ENCODE measurements around the gene SRRM5.
"Not testable (repeated sequence)": the region's sequence is repeated elsewhere in the genome, so short reads cannot be mapped to it uniquely, and the experiment has no call there.

The SRRM5 gene

DNA sequence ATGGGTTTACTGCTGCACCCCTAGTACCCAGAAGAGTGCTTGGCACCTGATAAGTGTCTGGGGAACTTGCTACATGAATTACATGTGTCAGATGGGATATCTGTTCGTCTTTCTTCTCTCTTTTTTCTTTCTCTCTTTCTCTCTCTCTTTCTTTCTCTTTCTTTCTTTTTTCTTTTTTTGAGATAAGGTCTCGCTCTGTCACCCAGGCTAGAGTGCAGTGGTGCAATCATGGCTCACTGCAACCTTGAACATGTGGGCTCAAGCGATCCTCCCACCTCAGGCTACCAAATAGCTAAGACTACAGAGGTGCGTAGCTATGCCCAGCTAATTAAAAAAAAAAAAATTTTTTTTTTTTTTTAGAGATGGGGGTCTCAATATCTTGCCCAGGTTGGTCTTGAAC is 21.6 kb downstream of the SRRM5 start:
- Mint-ChIP-seq H3K4me1 (ENCODE audit: low read depth) (no peaks in the 10 kb centered on the region), H3K27ac (no peak overlapping the region)

DNA sequence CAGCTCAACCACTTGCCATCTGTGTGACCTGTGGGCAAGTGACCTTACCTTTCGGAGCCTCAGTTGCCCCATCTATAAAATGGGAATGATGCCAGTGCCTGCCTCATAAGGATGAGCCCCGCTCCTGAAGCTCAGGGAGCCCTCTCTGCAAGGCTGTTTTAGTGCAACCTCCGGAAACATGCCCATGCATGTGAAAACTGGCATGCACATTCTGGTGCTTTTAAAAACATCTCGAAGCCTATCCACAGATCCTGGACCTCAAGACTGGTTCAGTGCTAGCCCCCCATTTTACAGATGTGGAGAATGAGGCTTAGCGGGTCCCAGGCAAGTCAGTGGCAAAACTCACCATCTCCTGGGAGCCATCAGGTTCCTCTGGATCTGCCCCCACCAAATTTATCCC is 22.2 kb downstream of the SRRM5 start:
- H3K27me3 Mint-ChIP-seq (ENCODE audit: low read depth), result peaks cover 30% of the 10 kb centered on the region
- no peaks in the 10 kb centered on the region for H3K9me3 Mint-ChIP-seq
- no peak for DNase-seq (ENCODE audit: low spot score)
- no peak overlapping the region for H3K4me3 Mint-ChIP-seq
- peaks cover 4% of the 10 kb centered on the region for H3K4me1 Mint-ChIP-seq (ENCODE audit: low read depth)
- H3K27ac Mint-ChIP-seq, result no peak overlapping the region
- H3K36me3 Mint-ChIP-seq (ENCODE audit: low read depth), result no peaks in the 10 kb centered on the region

More for the DNA sequence above, 21.6 kb downstream of the SRRM5 start:
- Mint-ChIP-seq H3K4me3 (no peak overlapping the region), H3K36me3 (ENCODE audit: low read depth) (no peaks in the 10 kb centered on the region), H3K9me3 (no peaks in the 10 kb centered on the region), H3K27me3 (ENCODE audit: low read depth) (peaks cover 25% of the 10 kb centered on the region)
- no peak for DNase-seq (ENCODE audit: low spot score)

DNA sequence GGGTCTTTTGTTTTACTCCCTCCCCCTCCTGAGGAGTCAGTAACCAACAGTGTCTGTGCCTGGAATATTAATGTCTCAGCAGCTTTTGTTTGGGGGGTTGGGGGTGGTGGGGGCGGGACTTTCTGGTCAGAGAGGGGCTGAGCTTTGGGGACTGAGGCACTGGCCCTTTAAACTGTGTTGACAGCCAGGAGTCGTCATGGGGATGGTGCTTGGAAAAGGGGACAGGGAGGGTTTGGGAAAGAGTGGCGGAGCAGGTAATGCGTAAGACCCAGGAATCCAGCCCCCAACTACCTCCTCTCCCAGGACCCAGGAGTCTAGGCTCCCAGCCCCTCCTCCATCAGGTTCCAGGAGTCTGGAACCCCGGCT is 22.6 kb downstream of the SRRM5 start:
- no peaks in the 10 kb centered on the region for H3K9me3 Mint-ChIP-seq
- H3K4me1 Mint-ChIP-seq (ENCODE audit: low read depth), result peaks cover 5% of the 10 kb centered on the region
- no peak overlapping the region for H3K4me3 Mint-ChIP-seq
- no peak for DNase-seq (ENCODE audit: low spot score)
- H3K27ac Mint-ChIP-seq, result no peak overlapping the region
- H3K27me3 Mint-ChIP-seq (ENCODE audit: low read depth), result peaks cover 32% of the 10 kb centered on the region
- no peaks in the 10 kb centered on the region for H3K36me3 Mint-ChIP-seq (ENCODE audit: low read depth)

DNA sequence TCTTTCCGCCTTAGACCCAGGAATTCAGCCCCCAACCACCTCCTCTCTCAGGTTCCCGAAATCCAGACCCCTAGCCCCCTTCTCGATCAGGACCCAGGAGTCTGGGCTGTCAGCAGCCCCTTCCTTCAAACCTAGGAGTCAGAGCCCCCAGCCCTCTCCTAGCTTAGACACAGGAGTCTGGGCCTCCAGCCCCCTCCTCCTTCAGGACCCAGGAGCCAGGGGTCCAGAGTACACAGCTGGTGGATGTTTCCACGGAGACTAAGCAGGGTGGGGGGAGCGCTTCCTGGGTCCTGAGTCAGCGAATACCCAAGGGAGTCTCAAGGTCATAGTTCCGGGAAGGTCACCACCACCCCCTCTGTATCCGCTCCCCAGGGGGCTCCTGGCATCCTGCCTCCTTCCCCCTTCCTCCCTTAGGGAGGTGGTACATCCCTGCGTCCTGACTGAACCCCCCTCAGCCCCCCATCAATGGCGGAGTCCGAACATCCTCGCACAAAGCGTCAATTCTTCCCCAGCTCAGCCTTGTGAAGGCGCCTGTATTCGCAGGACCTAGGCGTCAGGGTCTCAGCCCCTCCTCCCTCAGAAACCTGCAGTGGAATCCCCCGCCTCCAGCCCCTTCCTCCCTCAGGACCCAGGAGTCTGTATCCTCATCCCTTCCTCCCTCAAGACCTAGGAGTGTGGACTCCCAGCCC is 23.1 kb downstream of the SRRM5 start:
- no peaks in the 10 kb centered on the region for H3K36me3 Mint-ChIP-seq (ENCODE audit: low read depth)

DNA sequence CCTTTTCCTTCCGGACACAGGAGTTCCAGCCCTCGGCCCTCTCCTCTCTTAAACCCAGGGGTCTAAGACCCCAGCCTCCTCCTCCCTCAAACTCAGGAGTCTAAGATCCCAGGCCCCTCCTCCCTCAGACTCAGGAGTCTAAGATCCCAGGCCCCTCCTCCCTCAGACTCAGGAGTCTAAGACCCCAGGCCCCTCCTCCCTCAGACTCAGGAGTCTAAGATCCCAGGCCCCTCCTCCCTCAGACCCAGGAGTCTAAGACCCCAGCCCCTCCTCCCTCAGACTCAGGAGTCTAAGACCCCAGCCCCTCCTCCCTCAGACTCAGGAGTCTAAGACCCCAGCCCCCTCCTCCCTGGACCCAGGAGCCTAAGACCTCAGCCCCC is 23.7 kb downstream of the SRRM5 start:
- not testable (repeated sequence) for H3K4me3 Mint-ChIP-seq; DNase-seq (ENCODE audit: low spot score); H3K4me1 Mint-ChIP-seq (ENCODE audit: low read depth); H3K27ac Mint-ChIP-seq; H3K36me3 Mint-ChIP-seq (ENCODE audit: low read depth); H3K9me3 Mint-ChIP-seq
- H3K27me3 Mint-ChIP-seq (ENCODE audit: low read depth), result peaks cover 39% of the 10 kb centered on the region

More for the DNA sequence above, 23.1 kb downstream of the SRRM5 start:
- no peak for DNase-seq (ENCODE audit: low spot score)
- H3K4me1 Mint-ChIP-seq (ENCODE audit: low read depth), result peaks cover 5% of the 10 kb centered on the region
- H3K27me3 Mint-ChIP-seq (ENCODE audit: low read depth), result peaks cover 34% of the 10 kb centered on the region
- no peak overlapping the region for H3K27ac Mint-ChIP-seq
- no peak overlapping the region for H3K4me3 Mint-ChIP-seq
- no peaks in the 10 kb centered on the region for H3K9me3 Mint-ChIP-seq

DNA sequence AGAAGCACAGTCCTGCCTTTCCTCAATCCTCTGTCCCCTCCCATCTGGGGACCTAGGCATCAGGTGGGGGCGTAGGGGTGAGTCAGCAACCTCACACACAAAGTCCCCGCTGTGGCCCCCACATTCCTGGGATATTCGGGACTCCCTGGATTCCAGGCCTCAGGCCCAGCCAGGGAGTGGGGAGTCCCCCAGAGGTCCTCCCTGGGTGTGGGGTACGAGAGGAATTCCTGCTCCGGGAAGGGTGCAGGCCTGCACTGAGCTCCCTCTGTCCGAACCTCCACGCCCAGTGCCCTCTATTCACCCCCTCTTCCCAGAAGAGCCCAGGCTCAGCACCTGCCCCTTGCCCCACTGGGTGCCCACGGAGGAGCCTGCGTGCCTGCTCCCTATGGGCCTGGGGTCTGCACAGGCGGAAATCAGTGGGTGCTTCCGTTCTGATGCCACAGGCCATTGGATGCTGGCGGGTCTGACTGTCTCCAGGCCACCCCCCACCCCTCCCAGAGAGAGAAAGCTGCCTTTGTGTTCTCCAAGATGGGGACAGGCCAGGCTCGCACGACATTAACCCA is 24.3 kb downstream of the SRRM5 start:
- Mint-ChIP-seq H3K4me3 (no peak overlapping the region), H3K27ac (no peak overlapping the region), H3K4me1 (ENCODE audit: low read depth) (peaks cover 6% of the 10 kb centered on the region), H3K9me3 (no peaks in the 10 kb centered on the region), H3K36me3 (ENCODE audit: low read depth) (no peaks in the 10 kb centered on the region), H3K27me3 (ENCODE audit: low read depth) (peaks cover 44% of the 10 kb centered on the region)
- DNase-seq (ENCODE audit: low spot score), result no peak

DNA sequence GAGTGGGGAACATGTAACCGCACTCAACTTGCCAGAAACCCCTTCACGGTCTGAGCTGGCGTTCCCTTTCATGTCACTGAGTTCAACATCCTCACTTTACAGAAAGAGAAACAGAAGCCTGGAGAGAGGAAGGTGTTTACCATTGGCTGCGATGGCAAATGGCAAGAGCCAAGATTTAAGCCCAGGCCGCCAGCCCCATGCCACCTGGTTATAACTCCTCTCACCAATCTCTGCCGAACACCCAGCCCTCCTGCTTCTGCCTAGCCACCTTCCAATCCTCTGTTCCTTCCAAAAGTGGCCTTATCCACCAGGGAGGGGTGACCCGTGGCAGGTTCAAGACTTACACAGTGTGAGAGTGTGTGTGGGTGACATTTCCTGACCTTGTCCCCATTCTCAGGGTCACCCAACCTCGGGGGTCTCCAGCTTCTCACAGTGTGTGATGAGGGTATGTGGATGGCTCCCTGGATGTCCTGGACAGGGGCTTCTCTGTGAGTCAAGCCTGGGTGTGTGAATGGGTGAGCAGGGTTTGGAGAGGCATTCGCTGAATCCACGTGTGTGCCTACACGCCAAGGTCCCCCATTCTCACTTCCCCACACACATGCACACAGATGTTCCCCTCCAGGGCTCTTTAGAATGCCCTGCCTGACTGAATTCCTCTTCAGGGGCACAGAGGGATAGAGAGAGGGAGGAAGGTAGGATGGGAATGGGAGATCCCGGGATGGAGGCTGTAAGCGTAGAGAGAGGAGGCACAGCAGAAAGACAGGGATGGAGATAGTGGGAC is 26.5 kb downstream of the SRRM5 start:
- peaks cover 47% of the 10 kb centered on the region for H3K27me3 Mint-ChIP-seq (ENCODE audit: low read depth)
- peak overlapping the region; percentile 75 for H3K4me3 Mint-ChIP-seq
- no peak for DNase-seq (ENCODE audit: low spot score)
- no peak overlapping the region for H3K27ac Mint-ChIP-seq
- no peaks in the 10 kb centered on the region for H3K9me3 Mint-ChIP-seq
- no peaks in the 10 kb centered on the region for H3K36me3 Mint-ChIP-seq (ENCODE audit: low read depth)
- peaks cover 6% of the 10 kb centered on the region for H3K4me1 Mint-ChIP-seq (ENCODE audit: low read depth)

DNA sequence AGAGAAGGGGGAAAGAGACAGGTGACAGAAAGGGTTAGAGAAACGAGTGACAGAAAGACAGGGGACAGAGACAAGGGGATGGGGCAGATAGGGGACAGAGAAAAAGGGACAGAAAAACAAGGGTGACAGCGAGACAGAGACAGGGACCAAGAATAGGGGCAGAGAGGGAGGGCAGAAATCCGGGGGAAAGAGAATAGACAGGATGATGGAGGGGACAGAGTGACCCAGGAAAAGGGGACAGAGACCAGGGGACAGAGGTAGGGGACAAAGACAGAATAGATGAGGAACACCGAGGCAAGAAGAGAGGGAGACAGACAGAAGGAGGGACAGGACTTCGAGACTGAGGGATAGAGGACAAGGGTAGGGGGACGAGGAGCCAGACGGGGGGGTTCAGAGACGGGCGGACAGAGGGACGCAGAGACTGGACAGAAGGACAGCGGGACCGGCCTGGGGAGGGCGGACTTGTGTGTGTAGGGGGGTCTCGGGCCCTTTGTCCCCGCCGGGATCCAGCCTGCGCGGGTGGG is 27.2 kb downstream of the SRRM5 start:
- no peaks in the 10 kb centered on the region for H3K9me3 Mint-ChIP-seq
- DNase-seq (ENCODE audit: low spot score), result no peak
- H3K36me3 Mint-ChIP-seq (ENCODE audit: low read depth), result no peaks in the 10 kb centered on the region
- peaks cover 47% of the 10 kb centered on the region for H3K27me3 Mint-ChIP-seq (ENCODE audit: low read depth)
- H3K27ac Mint-ChIP-seq, result peak overlapping the region; percentile 41
- peaks cover 6% of the 10 kb centered on the region for H3K4me1 Mint-ChIP-seq (ENCODE audit: low read depth)
- H3K4me3 Mint-ChIP-seq, result peak overlapping the region; percentile 75

DNA sequence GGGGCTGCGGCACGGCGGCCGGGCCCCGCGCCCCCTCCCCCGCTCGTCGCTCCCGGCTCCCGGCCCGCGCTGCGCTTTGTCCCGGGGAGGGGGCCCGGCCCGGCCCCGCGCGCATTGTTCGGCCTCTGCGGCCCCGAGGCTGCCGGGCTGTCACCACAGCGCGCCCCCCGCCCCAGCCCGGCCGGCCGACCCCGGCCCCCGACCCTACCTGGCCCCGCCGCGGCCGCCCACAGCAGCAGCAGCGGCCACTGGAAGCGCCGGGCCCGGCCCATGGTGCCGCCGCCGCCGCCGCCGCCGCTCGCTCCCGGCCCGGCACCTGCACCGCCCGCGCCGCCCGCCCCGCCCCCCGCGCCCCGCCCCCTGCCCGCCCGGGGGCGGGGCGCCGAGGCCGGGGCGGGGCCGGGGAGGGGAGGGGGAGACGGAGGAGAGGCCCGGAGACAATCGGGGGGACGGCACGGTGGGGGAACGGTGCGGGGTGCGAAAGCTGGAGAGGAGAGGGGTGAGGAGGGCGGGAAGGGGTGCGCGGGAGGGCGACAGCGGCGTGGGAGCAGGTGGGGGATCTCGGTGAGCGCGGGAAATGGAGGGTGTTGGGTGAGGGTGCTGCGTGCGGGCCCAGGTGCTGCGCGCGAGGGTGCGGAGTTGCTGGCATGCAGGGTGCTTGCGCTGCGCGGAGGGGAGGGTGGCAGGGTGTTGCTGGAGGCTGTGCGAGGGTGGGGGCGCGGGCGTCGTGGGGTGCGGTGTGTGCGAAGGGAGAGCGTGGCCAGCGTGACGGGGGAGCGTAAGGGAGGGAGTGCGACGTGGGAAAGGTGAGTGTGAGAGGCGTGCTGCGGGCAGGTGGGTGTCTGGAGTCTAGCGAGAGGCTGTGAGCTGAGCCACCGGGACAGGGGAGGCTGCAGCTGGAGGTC is 27.9 kb downstream of the SRRM5 start, which contains the start of gene CADM4:
Gene CADM4 (minus strand): TSS at position 332 of the 905 bp plus-strand sequence. CDS start 60 bp downstream, at position 272.
- peaks cover 47% of the 10 kb centered on the region for H3K27me3 Mint-ChIP-seq (ENCODE audit: low read depth)
- no peaks in the 10 kb centered on the region for H3K9me3 Mint-ChIP-seq
- peak; percentile 17 for DNase-seq (ENCODE audit: low spot score)
- peak within 1 kb of the TSS; percentile 41 for H3K27ac Mint-ChIP-seq
- peaks cover 6% of the 10 kb centered on the region for H3K4me1 Mint-ChIP-seq (ENCODE audit: low read depth)
- H3K4me3 Mint-ChIP-seq, result peak within 1 kb of the TSS; percentile 75
- H3K36me3 Mint-ChIP-seq (ENCODE audit: low read depth), result no peaks in the 10 kb centered on the region

DNA sequence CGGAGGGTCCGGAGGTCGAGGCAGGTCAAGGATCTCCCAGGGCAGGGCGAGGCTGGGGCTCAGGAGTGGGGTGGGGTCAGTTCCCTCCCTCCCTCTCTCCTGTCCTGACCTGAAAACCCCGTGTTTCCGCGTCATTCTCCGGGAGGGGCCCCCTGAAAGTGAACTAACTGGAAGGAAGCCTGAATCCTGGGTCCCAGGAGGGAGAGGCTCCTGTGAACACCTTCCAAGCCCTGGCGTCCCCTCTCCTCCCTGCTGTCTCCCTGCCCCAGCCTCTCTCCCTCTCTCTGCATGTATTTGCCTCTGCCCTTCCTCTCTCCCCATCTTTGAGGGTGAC is 28.5 kb downstream of the SRRM5 start:
- Mint-ChIP-seq H3K27ac (no peak overlapping the region), H3K4me3 (peak overlapping the region; percentile 75), H3K4me1 (ENCODE audit: low read depth) (peaks cover 6% of the 10 kb centered on the region), H3K27me3 (ENCODE audit: low read depth) (peaks cover 44% of the 10 kb centered on the region), H3K9me3 (no peaks in the 10 kb centered on the region), H3K36me3 (ENCODE audit: low read depth) (no peaks in the 10 kb centered on the region)
- no peak for DNase-seq (ENCODE audit: low spot score)

DNA sequence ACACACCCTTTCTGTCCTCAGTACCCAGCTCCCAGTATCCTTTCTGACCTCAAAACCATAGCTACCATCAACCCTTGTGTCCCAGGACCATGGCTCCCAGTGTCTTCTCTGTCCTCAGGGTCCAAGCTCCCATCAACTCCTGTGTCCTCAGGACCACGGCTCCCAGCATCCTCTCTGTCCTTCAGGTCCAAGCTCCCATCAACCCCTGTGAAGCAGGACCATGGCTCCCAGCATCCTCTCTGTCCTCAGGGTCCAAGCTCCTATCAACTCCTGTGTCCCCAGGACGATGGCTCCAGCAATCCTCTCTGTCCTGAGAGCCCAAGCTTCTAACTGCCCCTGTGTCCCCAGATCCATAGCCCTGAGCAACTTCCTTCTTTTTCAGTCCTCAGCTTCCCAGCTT is 29.4 kb downstream of the SRRM5 start:
- no peak for DNase-seq (ENCODE audit: low spot score)
- Mint-ChIP-seq H3K27me3 (ENCODE audit: low read depth) (peaks cover 44% of the 10 kb centered on the region), H3K4me1 (ENCODE audit: low read depth) (peaks cover 6% of the 10 kb centered on the region), H3K27ac (peak overlapping the region; percentile 47), H3K36me3 (ENCODE audit: low read depth) (no peaks in the 10 kb centered on the region), H3K4me3 (peak overlapping the region; percentile 66), H3K9me3 (no peaks in the 10 kb centered on the region)

DNA sequence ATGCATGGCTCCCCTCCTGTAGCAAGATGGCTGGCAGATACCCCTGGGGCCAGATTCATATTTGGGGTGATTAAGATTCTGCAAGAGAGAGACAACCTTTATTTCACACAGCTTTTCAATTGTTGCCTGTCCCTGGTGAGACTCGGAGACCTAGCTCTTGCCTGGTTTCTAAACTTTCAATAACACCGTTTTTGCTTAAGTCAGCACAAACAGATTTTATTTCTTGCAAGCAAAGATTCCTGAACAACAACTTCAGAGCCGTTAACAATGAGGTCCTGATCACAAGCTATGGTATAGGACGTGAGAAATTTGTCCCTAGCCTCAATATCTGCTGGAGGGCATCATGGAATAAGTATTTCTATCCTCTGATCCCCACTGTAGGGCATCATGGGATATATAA is 30.6 kb downstream of the SRRM5 start:
- H3K9me3 Mint-ChIP-seq, result no peaks in the 10 kb centered on the region
- H3K27ac Mint-ChIP-seq, result no peak overlapping the region
- H3K4me3 Mint-ChIP-seq, result no peak overlapping the region
- no peak for DNase-seq (ENCODE audit: low spot score)
- peaks cover 38% of the 10 kb centered on the region for H3K27me3 Mint-ChIP-seq (ENCODE audit: low read depth)
- no peaks in the 10 kb centered on the region for H3K36me3 Mint-ChIP-seq (ENCODE audit: low read depth)
- H3K4me1 Mint-ChIP-seq (ENCODE audit: low read depth), result peaks cover 6% of the 10 kb centered on the region

DNA sequence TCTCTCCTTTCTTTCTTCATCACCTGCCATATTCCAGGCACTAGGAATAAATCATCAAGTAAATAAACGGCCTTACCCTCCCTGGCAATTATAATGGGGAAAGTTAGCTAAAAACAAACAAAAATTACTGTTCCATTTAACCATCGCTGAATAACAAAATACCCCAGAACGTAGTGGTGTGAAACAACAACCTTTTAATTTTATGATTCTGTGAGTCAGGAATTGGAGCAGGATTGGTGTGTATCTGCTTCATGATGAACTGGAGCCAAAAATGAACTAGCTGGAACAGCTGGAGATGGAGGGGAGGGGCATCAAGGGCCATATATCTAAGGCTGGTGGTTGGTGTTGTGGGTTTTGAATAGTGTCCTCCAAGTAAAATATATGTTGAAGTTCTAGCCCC is 31.4 kb downstream of the SRRM5 start:
- no peak for DNase-seq (ENCODE audit: low spot score)
- peaks cover 30% of the 10 kb centered on the region for H3K27me3 Mint-ChIP-seq (ENCODE audit: low read depth)
- H3K36me3 Mint-ChIP-seq (ENCODE audit: low read depth), result peaks cover 3% of the 10 kb centered on the region
- no peak overlapping the region for H3K27ac Mint-ChIP-seq
- peaks cover 6% of the 10 kb centered on the region for H3K4me1 Mint-ChIP-seq (ENCODE audit: low read depth)
- no peak overlapping the region for H3K4me3 Mint-ChIP-seq
- H3K9me3 Mint-ChIP-seq, result no peaks in the 10 kb centered on the region
